Fibroblast of the aortic adventitia (primary cell): Measurements from ENCODE around the gene RNPS1. TPM values are rescaled to one million over a fixed set of nuclear protein-coding genes. Genes with fewer than 3 reads are reported as not detected.

Source experiments
- DNase-seq: peaks from one replicate; pipeline ENCODE4 v3.0.0-alpha.2; 2010; ENCODE audit warnings: low read depth
- H3K4me3 ChIP-seq: 2 replicates; pipeline ENCODE4 v1.5.1; 2011; ENCODE audit warnings: low read depth, mild to moderate bottlenecking, control low read depth, low read length, moderate library complexity
- CTCF ChIP-seq: IDR thresholded peaks from 2 replicates; pipeline ENCODE4 v1.5.1; 2011; ENCODE audit warnings: mild to moderate bottlenecking, low read length, control low read depth, inconsistent platforms; ENCODE audit not compliant: insufficient read depth
- total RNA-seq: library from RNA; depleted of rRNA; stranded (reverse); fragments of >200 nt; gene quantifications from 2 replicates; pipeline ENCODE4 v1.2.3, GENCODE V29; 2012; ENCODE audit warnings: low replicate concordance

The RNPS1 gene
- total RNA-seq, 1 donor: 94.7 TPM

GRCh38 chr16:2210386-2211365, 57.2 kb downstream of the RNPS1 start, which contains the start of gene BRICD5:
Gene BRICD5, minus strand, starts transcription at chr16:2210863. Its CDS starts 30 bp downstream, at chr16:2210833.
- no peak within 1 kb of the TSS for H3K4me3 ChIP-seq
- no peak for DNase-seq
- TF ChIP-seq CTCF: no peak

GRCh38 chr16:2210009-2210332, 58.0 kb downstream of the RNPS1 start:
- no peak overlapping the region for H3K4me3 ChIP-seq
- no peak for DNase-seq
- no peak for TF ChIP-seq CTCF

- no peak for TF ChIP-seq CTCF
- DNase-seq: no peak
- H3K4me3 ChIP-seq: no peak overlapping the region
Measured at GRCh38 chr16:2209258-2210008, 58.5 kb downstream of the RNPS1 start.

GRCh38 chr16:2208772-2209171, 59.2 kb downstream of the RNPS1 start:
- DNase-seq: no peak
- TF ChIP-seq CTCF: no peak
- H3K4me3 ChIP-seq: no peak overlapping the region

- TF ChIP-seq CTCF: no peak
- H3K4me3 ChIP-seq: no peak overlapping the region
- DNase-seq: no peak
Measured at GRCh38 chr16:2208308-2208707, 59.6 kb downstream of the RNPS1 start.

- TF ChIP-seq CTCF: no peak
- H3K4me3 ChIP-seq: no peak overlapping the region
- DNase-seq: no peak
Measured at GRCh38 chr16:2207872-2208271, 60.1 kb downstream of the RNPS1 start.
